OCI-LY1 (cell line): Measurements from ENCODE around the gene TIPRL.

Experiments
- CTCF ChIP-seq: fragments of 200-600 bp; sonication (generic), shearing (Covaris generic); IDR thresholded peaks from 2 replicates; pipeline ENCODE4 v1.5.1; 2017; ENCODE audit warnings: mild to moderate bottlenecking, antibody characterized with exemption, low read length, moderate library complexity, mixed read lengths
- EZH2 ChIP-seq: fragments of 200-600 bp; sonication (generic), shearing (Covaris generic); IDR thresholded peaks from 2 replicates; pipeline ENCODE4 v1.8.0; 2017; ENCODE audit warnings: borderline replicate concordance, mixed run types, mild to moderate bottlenecking, antibody characterized with exemption, low read length, moderate library complexity, mixed read lengths

- TF ChIP-seq CTCF (no peak), EZH2 (no peak)
These were observed 65.0 kb downstream of the TIPRL start for GRCh38 chr1:168243636-168244212.
